TTC549 (cell line): ENCODE results near the gene TRAK1.
"Not testable (repeated sequence)": the region's sequence is repeated elsewhere in the genome, so short reads cannot be mapped to it uniquely, and the experiment has no call there.

Source experiments
- FAIRE-seq: peaks from 2 replicates; lab custom pipeline; 2012; peaks lifted over from hg19 to GRCh38; lab: Jason Lieb, UNC

The TRAK1 gene

GRCh38 chr3:42097566-42097946, 6.4 kb downstream of the TRAK1 start:
- no peak for FAIRE-seq

- FAIRE-seq: no peak
Observed at GRCh38 chr3:42098171-42098570, 7.0 kb downstream of the TRAK1 start.

GRCh38 chr3:42099020-42099765, 8.0 kb downstream of the TRAK1 start:
- FAIRE-seq: no peak

GRCh38 chr3:42101048-42101447, 9.9 kb downstream of the TRAK1 start:
- no peak for FAIRE-seq

GRCh38 chr3:42101481-42101880, 10.3 kb downstream of the TRAK1 start:
- FAIRE-seq: no peak

GRCh38 chr3:42102571-42102970, 11.4 kb downstream of the TRAK1 start:
- no peak for FAIRE-seq

GRCh38 chr3:42103921-42104665, 12.9 kb downstream of the TRAK1 start:
- not testable (repeated sequence) for FAIRE-seq

- FAIRE-seq: not testable (repeated sequence)
Observed at GRCh38 chr3:42105994-42106393, 14.8 kb downstream of the TRAK1 start.

- no peak for FAIRE-seq
Observed at GRCh38 chr3:42106646-42107045, 15.5 kb downstream of the TRAK1 start.

GRCh38 chr3:42110631-42111030, 19.5 kb downstream of the TRAK1 start:
- FAIRE-seq: no peak

- no peak for FAIRE-seq
Observed at GRCh38 chr3:42114130-42114725, 23.1 kb downstream of the TRAK1 start.

GRCh38 chr3:42115215-42115614, 24.1 kb downstream of the TRAK1 start:
- no peak for FAIRE-seq

- FAIRE-seq: no peak
Observed at GRCh38 chr3:42115946-42116345, 24.8 kb downstream of the TRAK1 start.

GRCh38 chr3:42116466-42116865, 25.3 kb downstream of the TRAK1 start:
- no peak for FAIRE-seq

- no peak for FAIRE-seq
Observed at GRCh38 chr3:42117175-42118008, 26.2 kb downstream of the TRAK1 start.

- no peak for FAIRE-seq
Observed at GRCh38 chr3:42118762-42119361, 27.7 kb downstream of the TRAK1 start.

- no peak for FAIRE-seq
Observed at GRCh38 chr3:42119561-42120355, 28.6 kb downstream of the TRAK1 start.

GRCh38 chr3:42120866-42121265, 29.7 kb downstream of the TRAK1 start:
- no peak for FAIRE-seq

GRCh38 chr3:42122261-42123011, 31.3 kb downstream of the TRAK1 start:
- FAIRE-seq: no peak

- FAIRE-seq: no peak
Observed at GRCh38 chr3:42123012-42123581, 31.9 kb downstream of the TRAK1 start.
